GM19438 (cell line): ENCODE measurements around the gene COX17.
"Not testable (repeated sequence)": the region's sequence is repeated elsewhere in the genome, so short reads cannot be mapped to it uniquely, and the experiment has no call there.

Source experiments
- ATAC-seq: cut with Tn5 transposase; IDR thresholded peaks from one replicate; pipeline ENCODE4 v1.9.1; 2021; ENCODE audit warnings: low read depth; ENCODE audit not compliant: unreplicated experiment

Gene COX17, protein sequence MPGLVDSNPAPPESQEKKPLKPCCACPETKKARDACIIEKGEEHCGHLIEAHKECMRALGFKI

GRCh38 chr3:119676771-119677640 is at the start of gene COX17:
Gene COX17, minus strand, starts transcription at chr3:119677406. Its CDS starts 96 bp downstream, at chr3:119677310.
- peak; percentile 94 for ATAC-seq

- no peak for ATAC-seq
These were observed 49.7 kb upstream of the COX17 start for GRCh38 chr3:119726909-119727308.

DNA sequence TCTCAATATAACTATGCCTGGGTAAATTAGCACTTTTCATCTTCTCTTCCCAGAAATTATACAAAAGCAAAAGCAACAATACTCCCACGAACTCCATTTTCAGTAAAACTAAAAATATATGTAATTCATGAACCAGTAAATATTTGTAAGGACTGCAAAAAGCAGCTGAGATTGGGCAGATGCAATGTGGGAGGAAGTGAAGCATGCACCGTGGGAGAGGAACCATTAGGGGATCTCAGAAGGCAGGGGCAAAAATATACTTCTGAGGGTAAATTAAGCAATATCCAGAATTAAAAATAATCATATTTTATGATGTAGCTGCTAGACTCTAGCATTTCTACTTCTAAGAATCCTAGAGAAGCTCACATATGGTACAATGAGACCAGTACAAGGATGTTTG is 45.8 kb upstream of the COX17 start:
- ATAC-seq = no peak

GRCh38 chr3:119717520-119717919 is 40.3 kb upstream of the COX17 start:
- ATAC-seq = no peak

DNA sequence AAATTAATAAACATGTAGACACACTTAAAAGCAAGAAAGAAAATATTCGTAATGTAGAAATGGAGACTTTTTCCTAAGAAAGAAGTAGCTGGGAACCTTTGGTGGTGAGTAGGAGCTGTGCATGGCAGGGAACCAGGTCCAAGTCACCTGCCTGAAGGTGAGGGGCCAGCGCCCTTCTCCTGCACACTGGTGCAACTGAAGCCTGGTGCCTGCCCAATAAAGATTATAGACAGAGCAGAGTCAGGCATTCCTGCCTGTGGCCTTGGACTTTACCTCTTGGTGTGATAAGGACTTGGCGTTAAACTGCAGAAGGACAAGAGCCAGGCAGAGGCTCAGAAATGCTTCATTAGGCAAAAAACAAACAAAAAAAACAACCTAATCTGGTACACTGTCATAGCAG is 39.8 kb upstream of the COX17 start:
- ATAC-seq = no peak

GRCh38 chr3:119715105-119715504 is 37.9 kb upstream of the COX17 start:
- no peak for ATAC-seq

GRCh38 chr3:119703820-119704531 is 26.8 kb upstream of the COX17 start:
- ATAC-seq = no peak

GRCh38 chr3:119702530-119703527 is 25.6 kb upstream of the COX17 start, which contains the start of gene CFAP91:
Gene CFAP91, plus strand, starts transcription at chr3:119703022. Its CDS starts 77 bp downstream, at chr3:119703099.
- peak; percentile 92 for ATAC-seq

GRCh38 chr3:119700920-119701734 is 23.9 kb upstream of the COX17 start:
- ATAC-seq = no peak

DNA sequence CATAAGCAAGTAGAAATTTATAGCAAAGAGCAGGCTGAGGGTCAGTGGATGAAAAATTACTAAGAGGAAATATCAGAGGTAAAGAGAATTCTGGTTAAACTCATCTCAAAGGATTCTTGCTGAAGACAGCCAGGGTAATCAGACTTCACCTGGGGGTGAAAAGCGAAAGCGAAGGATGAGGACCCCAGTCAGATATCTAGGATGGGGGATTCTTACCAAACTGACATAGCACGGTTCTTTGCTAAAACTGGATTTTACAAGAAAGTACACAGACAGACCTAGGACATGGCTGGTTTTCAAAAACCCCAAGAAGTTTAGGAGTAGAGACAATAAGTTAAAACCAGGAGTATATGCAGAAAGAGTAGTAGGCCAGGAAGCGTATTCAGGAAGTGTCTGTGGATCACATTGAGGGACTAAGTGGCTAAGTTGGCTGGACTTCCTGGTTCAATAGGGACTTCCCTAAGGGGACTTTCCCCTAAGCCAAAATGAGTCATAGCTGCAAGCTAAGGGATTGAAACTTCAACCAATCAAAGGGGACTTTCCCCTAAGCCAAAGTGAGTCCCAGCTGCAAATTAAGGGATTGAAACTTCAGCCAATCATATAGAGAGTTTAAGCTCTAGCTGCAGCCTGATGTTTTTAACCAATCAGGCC is 23.2 kb upstream of the COX17 start:
- ATAC-seq = peak; percentile 33

- no peak for ATAC-seq
These were observed 20.2 kb upstream of the COX17 start for GRCh38 chr3:119697394-119697793.

- ATAC-seq = no peak
These were observed 18.3 kb upstream of the COX17 start for GRCh38 chr3:119695480-119695879.

DNA sequence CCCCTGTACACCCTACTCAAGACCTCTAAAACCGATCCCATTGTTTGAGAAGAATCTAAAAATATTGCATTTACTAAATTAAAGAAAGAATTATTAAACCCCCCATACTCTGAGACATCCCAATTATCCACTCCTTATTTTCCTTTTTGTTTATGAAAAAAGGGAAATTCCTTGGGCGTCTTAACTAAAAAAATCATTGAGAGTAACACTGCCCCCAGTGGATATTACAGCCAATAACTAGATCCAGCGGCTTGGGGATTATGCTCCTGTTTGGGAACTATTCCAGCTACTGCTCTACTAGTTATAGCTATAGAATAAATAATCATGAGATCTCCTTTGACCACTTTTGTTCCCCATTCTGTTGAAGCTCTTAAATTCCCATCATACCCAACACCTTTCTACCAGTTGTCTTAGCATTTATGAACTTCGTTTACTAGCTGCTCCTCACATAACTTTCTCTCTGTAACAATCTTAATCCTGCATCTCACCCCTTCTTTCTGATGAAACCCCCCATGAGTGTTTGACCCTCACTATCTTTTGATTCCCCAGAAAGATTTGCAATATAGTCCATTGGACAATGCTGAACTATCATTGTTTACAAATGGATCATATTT is 12.9 kb upstream of the COX17 start:
- no peak for ATAC-seq

DNA sequence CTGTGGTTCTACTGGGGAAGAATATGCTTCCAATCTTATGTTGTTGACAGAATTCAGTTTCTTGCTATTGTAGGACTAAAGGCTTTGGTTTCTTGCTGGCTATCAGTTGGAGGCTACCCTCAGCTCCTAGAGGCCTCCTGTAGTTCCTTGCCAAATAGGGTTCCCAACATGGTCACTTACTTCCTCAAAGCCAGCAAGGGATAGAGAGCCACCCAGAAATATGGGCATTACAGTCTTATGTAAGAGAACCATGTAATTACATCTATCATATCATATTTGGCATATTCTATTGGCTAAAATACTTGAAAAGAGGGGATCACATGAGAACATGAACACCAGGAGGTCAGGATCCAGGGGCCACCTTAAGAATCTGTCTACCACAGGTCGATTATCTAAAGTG is 6.2 kb upstream of the COX17 start:
- ATAC-seq = no peak

DNA sequence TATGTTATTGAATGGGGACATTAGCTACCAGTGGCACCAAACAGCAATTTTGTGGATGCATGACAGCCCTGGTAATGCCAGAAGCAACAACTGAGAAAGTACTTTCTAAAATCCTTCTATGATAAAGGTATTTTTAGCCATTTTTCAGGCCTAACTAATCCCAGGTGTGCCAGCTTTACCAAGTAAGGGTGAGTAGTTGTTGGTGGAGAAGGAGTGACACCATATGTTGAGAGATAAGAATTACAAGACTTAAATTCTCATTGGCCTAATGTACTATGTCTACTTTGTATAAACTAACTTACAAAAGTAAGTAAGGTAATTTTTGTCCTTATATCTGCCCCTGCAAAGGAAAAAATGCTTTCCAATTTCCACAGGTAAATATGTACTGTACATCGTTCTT is 4.1 kb upstream of the COX17 start:
- no peak for ATAC-seq

DNA sequence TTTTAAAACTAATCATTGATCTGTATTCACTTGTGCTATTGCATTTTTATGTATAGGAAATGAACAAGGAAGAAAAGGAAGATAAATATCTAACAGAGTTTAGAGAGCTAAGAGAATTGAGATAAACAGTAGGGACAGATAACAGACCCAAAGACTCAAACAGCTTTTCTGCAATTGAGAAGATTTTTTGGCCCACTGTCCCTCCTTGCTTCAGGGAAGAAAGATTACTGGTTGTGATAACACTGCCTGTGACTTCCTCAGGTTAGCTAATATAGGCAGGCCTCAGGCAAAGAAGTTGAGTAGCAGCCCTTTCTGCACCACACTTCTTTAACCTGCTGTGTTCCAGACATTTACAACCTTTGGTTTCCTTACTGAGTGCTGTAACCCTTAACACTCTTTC is 2.7 kb upstream of the COX17 start:
- ATAC-seq = no peak

DNA sequence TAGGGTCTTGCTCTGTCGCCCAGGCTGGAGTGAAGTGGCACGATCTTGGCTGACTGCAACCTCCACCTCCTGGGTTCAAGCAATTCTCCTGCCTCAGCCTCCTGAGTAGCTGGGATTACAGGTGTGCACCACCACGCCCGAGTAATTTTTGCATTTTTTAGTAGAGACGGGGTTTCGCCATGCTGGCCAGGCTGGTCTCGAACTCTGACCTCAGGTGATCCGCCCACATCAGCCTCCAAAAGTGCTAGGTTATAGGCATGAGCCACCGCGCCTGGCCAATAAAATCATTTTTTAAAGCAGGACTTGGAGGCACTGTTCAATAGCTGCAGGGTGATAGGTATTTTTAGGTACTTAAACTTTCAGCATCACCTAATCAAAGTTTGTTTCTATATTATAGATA is 1.0 kb upstream of the COX17 start:
- ATAC-seq = not testable (repeated sequence)

- ATAC-seq = no peak
These were observed 382 bp upstream of the COX17 start for GRCh38 chr3:119677641-119677934.

GRCh38 chr3:119676020-119676419 is 1.2 kb downstream of the COX17 start:
- ATAC-seq = no peak
